Measurements from ENCODE around the gene ZDHHC9.
A peak's percentile ranks its signal among the peaks of the same experiment; 100 is the strongest.

The ZDHHC9 gene

DNA sequence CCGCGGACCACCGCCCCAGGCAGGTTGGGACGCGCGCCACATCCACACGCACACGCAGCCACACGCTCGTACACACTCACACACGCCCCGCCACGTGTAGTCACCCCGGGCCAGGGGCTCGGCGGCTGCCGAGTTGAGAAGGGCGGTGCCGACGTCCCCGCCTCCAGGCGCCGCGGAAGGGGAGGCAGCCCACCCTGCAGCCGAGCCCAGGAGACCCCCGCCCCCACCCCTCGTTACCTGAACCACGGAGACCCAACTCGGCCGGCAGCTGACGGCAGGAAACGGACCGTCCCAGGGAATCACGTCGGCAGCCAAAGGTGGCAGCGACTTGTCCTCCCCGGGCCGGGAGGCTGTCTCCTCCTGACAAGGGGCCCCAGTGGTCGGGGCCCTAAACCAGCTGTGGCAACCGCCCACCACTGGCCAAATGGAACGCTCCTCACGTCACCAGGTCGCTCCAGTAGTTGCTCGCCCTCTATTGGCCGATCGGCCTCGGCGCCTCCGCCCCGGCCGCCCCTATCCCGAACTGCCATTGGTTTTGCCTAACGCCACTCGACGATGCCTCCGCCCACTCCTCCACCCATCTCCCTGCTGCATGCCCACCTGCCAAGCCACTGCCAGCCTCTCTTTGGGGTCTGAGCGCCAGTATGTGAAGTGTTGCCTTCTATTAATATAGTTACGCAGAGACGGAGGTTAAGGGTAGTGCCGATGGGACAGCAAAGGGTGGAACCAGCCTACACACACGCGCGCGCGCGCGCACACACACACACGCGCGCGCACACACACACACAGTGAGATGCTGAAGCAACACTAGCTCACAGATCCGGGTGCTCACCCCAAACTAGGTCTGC lies at the start of gene ZDHHC9:
Gene ZDHHC9, minus strand, starts transcription at position 428 of the 848 bp plus-strand sequence. CDS start 1,941 bp downstream, outside the sequence.
- peaks cover 7% of the 10 kb centered on the region; the same call in 1 of the 2 replicates for H3K79me2 ChIP-seq (ENCODE audit: low read length)
- peaks cover 10% of the 10 kb centered on the region for H3K4me1 ChIP-seq (ENCODE audit: low read length)
- 0 out of 2 replicates have a peak, but pooled peaks cover 5% of the 10 kb centered on the region for H3K27me3 ChIP-seq (ENCODE audit: low read depth, low read length)

DNA sequence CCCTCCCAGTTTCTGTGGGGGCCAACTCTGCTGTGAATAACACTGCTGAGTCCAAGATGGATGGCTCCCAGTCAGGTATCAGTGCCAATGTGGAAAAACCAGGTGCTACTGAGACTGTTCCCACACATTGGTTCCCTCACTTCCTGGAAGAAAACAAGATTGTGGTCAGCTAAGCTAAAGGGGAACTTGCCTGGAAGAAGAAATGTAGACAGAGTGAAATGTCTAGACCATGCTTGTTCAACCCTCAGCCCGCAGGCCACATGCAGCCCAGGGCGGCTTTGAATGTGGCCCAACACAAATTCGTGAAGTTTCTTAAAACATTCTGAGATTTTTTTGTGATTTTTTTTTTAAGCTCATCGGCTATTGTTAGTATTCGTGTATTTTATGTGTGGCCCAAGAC lies 33.7 kb upstream of the ZDHHC9 start:
- Histone ChIP-seq H3K9ac (ENCODE audit: low read length) (no peak overlapping the region), H3K9me3 (ENCODE audit: insufficient read depth, low read length) (no peaks in the 10 kb centered on the region), H3K4me3 (ENCODE audit: low read length) (no peak overlapping the region), H3K36me3 (replicated peaks; ENCODE audit: low read depth, low read length) (no peaks in the 10 kb centered on the region), H3K4me1 (ENCODE audit: low read length) (no peaks in the 10 kb centered on the region), H3K27me3 (ENCODE audit: low read depth, low read length) (no peaks in the 10 kb centered on the region), H3K4me2 (ENCODE audit: low read length) (no peak overlapping the region), H4K20me1 (ENCODE audit: insufficient read depth, low read length) (no peaks in the 10 kb centered on the region), H3K27ac (ENCODE audit: low read length) (no peak overlapping the region), H3K79me2 (ENCODE audit: low read length) (no peaks in the 10 kb centered on the region), H2AFZ (ENCODE audit: low read depth, low read length) (no peak overlapping the region)
- TF ChIP-seq EZH2phosphoT487 (IDR thresholded peaks at IDR 0.05; ENCODE audit: low read depth), result no peak
- TF ChIP-seq, protein P1, sequence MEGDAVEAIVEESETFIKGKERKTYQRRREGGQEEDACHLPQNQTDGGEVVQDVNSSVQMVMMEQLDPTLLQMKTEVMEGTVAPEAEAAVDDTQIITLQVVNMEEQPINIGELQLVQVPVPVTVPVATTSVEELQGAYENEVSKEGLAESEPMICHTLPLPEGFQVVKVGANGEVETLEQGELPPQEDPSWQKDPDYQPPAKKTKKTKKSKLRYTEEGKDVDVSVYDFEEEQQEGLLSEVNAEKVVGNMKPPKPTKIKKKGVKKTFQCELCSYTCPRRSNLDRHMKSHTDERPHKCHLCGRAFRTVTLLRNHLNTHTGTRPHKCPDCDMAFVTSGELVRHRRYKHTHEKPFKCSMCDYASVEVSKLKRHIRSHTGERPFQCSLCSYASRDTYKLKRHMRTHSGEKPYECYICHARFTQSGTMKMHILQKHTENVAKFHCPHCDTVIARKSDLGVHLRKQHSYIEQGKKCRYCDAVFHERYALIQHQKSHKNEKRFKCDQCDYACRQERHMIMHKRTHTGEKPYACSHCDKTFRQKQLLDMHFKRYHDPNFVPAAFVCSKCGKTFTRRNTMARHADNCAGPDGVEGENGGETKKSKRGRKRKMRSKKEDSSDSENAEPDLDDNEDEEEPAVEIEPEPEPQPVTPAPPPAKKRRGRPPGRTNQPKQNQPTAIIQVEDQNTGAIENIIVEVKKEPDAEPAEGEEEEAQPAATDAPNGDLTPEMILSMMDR (IDR thresholded peaks at IDR 0.05; ENCODE audit: low read depth, low read length), result no peak

More for the DNA sequence above, at the start of gene ZDHHC9:
- H3K36me3 ChIP-seq (replicated peaks; ENCODE audit: low read depth, low read length), result no peaks in the 10 kb centered on the region
- TF ChIP-seq EZH2phosphoT487 (IDR thresholded peaks at IDR 0.05; ENCODE audit: low read depth), result no peak
- TF ChIP-seq, protein P1 (IDR thresholded peaks at IDR 0.05; ENCODE audit: low read depth, low read length), result no peak
- H3K4me2 ChIP-seq (ENCODE audit: low read length), result peak within 1 kb of the TSS; percentile 86
- peak within 1 kb of the TSS; percentile 99 for H2AFZ ChIP-seq (ENCODE audit: low read depth, low read length)
- H3K4me3 ChIP-seq (ENCODE audit: low read length), result peak within 1 kb of the TSS; percentile 98
- no peak within 1 kb of the TSS; the same call in 1 of the 2 replicates for H3K27ac ChIP-seq (ENCODE audit: low read length)
- peak within 1 kb of the TSS; percentile 76 for H3K9ac ChIP-seq (ENCODE audit: low read length)
- no peaks in the 10 kb centered on the region for H3K9me3 ChIP-seq (ENCODE audit: insufficient read depth, low read length)
- H4K20me1 ChIP-seq (ENCODE audit: insufficient read depth, low read length), result no peaks in the 10 kb centered on the region

- H3K4me1 ChIP-seq (ENCODE audit: low read length), result no peaks in the 10 kb centered on the region
- H4K20me1 ChIP-seq (ENCODE audit: insufficient read depth, low read length), result no peaks in the 10 kb centered on the region
- no peak overlapping the region for H3K4me3 ChIP-seq (ENCODE audit: low read length)
- no peak overlapping the region for H3K9ac ChIP-seq (ENCODE audit: low read length)
- TF ChIP-seq, protein P1 (IDR thresholded peaks at IDR 0.05; ENCODE audit: low read depth, low read length), result no peak
- no peak for TF ChIP-seq EZH2phosphoT487 (IDR thresholded peaks at IDR 0.05; ENCODE audit: low read depth)
- H3K27me3 ChIP-seq (ENCODE audit: low read depth, low read length), result no peaks in the 10 kb centered on the region
- no peak overlapping the region for H3K4me2 ChIP-seq (ENCODE audit: low read length)
- H3K79me2 ChIP-seq (ENCODE audit: low read length), result no peaks in the 10 kb centered on the region
- H2AFZ ChIP-seq (ENCODE audit: low read depth, low read length), result no peak overlapping the region
- H3K27ac ChIP-seq (ENCODE audit: low read length), result no peak overlapping the region
- H3K9me3 ChIP-seq (ENCODE audit: insufficient read depth, low read length), result no peaks in the 10 kb centered on the region
- H3K36me3 ChIP-seq (replicated peaks; ENCODE audit: low read depth, low read length), result no peaks in the 10 kb centered on the region
Measured at GRCh38 chrX:129876771-129877305, 33.2 kb upstream of the ZDHHC9 start.

DNA sequence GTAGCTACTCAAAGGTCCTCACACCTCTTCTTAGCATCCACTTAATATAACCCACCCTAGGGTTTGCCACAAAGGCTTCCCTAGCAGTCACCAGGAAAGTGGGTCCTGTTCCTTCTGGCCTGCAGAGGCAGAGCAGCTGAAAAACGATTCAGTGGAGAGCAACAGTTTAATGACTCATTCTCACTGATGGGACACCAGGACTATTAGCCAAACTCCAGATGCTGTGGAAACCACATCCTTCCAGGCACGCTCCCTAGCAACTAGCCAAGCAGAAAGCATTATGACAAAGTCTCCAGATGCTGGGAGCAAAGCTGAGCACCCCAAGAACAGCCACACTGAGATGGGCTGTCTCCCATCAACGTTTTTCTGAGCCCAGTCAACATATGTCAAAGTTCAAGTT lies 32.0 kb upstream of the ZDHHC9 start:
- Histone ChIP-seq H3K27ac (ENCODE audit: low read length) (no peak overlapping the region), H3K27me3 (ENCODE audit: low read depth, low read length) (no peaks in the 10 kb centered on the region), H3K36me3 (replicated peaks; ENCODE audit: low read depth, low read length) (no peaks in the 10 kb centered on the region), H3K9me3 (ENCODE audit: insufficient read depth, low read length) (no peaks in the 10 kb centered on the region), H2AFZ (ENCODE audit: low read depth, low read length) (no peak overlapping the region), H4K20me1 (ENCODE audit: insufficient read depth, low read length) (no peaks in the 10 kb centered on the region), H3K4me1 (ENCODE audit: low read length) (no peaks in the 10 kb centered on the region), H3K9ac (ENCODE audit: low read length) (no peak overlapping the region), H3K79me2 (ENCODE audit: low read length) (no peaks in the 10 kb centered on the region), H3K4me2 (ENCODE audit: low read length) (no peak overlapping the region), H3K4me3 (ENCODE audit: low read length) (no peak overlapping the region)
- no peak for TF ChIP-seq EZH2phosphoT487 (IDR thresholded peaks at IDR 0.05; ENCODE audit: low read depth)
- TF ChIP-seq, protein P1 (IDR thresholded peaks at IDR 0.05; ENCODE audit: low read depth, low read length), result no peak

Measured in OCI-LY3 (cell line).